Esophagus muscularis mucosa (tissue), 3 donors: Measurements from ENCODE around the gene KIRREL3.

Source experiments
- POLR2A ChIP-seq: fragments of 450-650 bp; IDR thresholded peaks from one replicate; pipeline ENCODE4 v1.6.1; 2017; ENCODE audit warnings: antibody characterized with exemption, moderate library complexity, mild to moderate bottlenecking, low read depth
- POLR2AphosphoS5 ChIP-seq, 2 donors: sonication (generic); formaldehyde crosslinking; IDR thresholded peaks; one replicate each; pipeline ENCODE4 v1.6.1; 2017; ENCODE audit warnings: antibody characterized with exemption in 2 of 2
- TF ChIP-seq, protein P1 (sequence below), 3 experiments: fragments of 200-600 bp in 2 of 3; fragments of 450-650 bp in 1 of 3; sonication (generic) in 2 of 3; IDR thresholded peaks; one replicate each; pipeline ENCODE4 v1.5.1; 2017 to 2019; ENCODE audit warnings: antibody characterized with exemption in 3 of 3, mild to moderate bottlenecking in 2 of 3, moderate library complexity in 1 of 3

DNA sequence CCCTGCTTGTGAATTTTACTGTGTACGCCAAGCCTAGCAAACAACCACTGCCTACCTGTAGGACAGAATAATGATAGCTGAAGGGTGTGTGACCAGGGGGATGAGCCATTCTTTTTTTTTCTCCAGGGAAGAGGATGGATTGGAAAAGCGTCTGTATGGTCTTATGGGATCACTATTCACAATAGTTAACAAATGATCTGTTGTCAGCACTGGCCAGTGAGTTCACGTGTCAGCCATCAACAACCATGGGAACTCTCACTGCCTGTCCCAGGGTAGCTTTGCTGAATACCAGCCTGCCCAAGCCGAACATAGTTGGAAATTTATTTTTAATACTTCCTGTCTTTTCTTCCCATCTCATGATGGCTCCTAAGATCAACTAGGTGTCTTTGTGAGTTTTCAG is 474.9 kb downstream of the KIRREL3 start:
- TF ChIP-seq, protein P1, sequence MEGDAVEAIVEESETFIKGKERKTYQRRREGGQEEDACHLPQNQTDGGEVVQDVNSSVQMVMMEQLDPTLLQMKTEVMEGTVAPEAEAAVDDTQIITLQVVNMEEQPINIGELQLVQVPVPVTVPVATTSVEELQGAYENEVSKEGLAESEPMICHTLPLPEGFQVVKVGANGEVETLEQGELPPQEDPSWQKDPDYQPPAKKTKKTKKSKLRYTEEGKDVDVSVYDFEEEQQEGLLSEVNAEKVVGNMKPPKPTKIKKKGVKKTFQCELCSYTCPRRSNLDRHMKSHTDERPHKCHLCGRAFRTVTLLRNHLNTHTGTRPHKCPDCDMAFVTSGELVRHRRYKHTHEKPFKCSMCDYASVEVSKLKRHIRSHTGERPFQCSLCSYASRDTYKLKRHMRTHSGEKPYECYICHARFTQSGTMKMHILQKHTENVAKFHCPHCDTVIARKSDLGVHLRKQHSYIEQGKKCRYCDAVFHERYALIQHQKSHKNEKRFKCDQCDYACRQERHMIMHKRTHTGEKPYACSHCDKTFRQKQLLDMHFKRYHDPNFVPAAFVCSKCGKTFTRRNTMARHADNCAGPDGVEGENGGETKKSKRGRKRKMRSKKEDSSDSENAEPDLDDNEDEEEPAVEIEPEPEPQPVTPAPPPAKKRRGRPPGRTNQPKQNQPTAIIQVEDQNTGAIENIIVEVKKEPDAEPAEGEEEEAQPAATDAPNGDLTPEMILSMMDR (IDR thresholded peaks at IDR 0.05), result no peak
- TF ChIP-seq POLR2A, result no peak
- TF ChIP-seq POLR2AphosphoS5 (IDR thresholded peaks at IDR 0.05), result no peak
